Epithelial cell of esophagus (primary cell): Measurements from ENCODE around the gene MICAL3.

Experiments used
- DNase-seq: peaks from one replicate; pipeline ENCODE4 v3.0.0; 2010; ENCODE audit warnings: low read depth
- H3K4me3 ChIP-seq: 2 replicates; pipeline ENCODE4 v1.5.1; 2011; ENCODE audit warnings: mild to moderate bottlenecking, low read length, control low read depth
- TF ChIP-seq, protein P1 (sequence below): IDR thresholded peaks from 2 replicates; pipeline ENCODE4 v1.5.1; 2011; ENCODE audit warnings: low read depth, mild to moderate bottlenecking, low read length, control low read depth, inconsistent platforms; ENCODE audit not compliant: insufficient read depth; ENCODE audit errors: missing control alignments

MICAL3 gene

GRCh38 chr22:17806437-17806836, 217.9 kb downstream of the MICAL3 start:
- TF ChIP-seq, protein P1, sequence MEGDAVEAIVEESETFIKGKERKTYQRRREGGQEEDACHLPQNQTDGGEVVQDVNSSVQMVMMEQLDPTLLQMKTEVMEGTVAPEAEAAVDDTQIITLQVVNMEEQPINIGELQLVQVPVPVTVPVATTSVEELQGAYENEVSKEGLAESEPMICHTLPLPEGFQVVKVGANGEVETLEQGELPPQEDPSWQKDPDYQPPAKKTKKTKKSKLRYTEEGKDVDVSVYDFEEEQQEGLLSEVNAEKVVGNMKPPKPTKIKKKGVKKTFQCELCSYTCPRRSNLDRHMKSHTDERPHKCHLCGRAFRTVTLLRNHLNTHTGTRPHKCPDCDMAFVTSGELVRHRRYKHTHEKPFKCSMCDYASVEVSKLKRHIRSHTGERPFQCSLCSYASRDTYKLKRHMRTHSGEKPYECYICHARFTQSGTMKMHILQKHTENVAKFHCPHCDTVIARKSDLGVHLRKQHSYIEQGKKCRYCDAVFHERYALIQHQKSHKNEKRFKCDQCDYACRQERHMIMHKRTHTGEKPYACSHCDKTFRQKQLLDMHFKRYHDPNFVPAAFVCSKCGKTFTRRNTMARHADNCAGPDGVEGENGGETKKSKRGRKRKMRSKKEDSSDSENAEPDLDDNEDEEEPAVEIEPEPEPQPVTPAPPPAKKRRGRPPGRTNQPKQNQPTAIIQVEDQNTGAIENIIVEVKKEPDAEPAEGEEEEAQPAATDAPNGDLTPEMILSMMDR, result no peak
- no peak for DNase-seq
- H3K4me3 ChIP-seq, result no peak overlapping the region

- TF ChIP-seq, protein P1, result no peak
- DNase-seq, result peak; percentile 19
- H3K4me3 ChIP-seq, result no peak overlapping the region
Observed at GRCh38 chr22:17804331-17805080, 219.9 kb downstream of the MICAL3 start.

DNA sequence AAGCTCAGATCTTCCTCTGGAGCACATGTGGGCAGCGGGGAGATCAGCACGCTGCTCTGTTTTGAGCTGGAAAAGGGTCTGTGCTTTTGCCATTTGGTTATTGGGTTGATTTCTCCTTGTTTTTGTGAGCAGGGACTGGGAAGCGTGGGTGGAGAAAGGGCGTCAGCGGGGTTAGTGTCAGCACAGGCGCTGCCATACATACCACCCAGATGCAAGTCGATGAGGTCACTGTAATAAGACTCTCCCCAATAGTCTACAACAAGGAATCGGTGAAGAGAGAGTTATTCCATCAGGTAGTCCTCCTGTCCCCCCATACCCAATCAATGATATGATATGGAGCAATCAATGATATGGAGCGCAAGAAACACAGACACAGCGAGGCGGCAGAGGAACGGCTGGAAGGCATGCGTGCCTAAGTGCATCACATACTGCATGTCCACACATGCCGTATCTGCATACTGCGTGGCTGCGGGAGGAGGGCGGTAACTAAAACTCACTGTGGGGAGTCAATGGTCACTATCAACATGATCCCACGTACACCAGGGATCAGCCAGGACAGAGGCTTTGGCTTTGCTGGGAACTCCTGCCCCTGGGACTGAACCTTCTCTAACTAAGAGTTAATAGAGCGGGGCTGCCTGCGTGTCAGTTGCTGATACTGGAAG, 220.6 kb downstream of the MICAL3 start:
- no peak overlapping the region for H3K4me3 ChIP-seq

GRCh38 chr22:17802822-17803221, 221.5 kb downstream of the MICAL3 start:
- H3K4me3 ChIP-seq, result no peak overlapping the region
- no peak for DNase-seq
- TF ChIP-seq, protein P1, result no peak

More for the DNA sequence above, 220.6 kb downstream of the MICAL3 start:
- TF ChIP-seq, protein P1, result no peak
- DNase-seq, result peak; percentile 29

DNA sequence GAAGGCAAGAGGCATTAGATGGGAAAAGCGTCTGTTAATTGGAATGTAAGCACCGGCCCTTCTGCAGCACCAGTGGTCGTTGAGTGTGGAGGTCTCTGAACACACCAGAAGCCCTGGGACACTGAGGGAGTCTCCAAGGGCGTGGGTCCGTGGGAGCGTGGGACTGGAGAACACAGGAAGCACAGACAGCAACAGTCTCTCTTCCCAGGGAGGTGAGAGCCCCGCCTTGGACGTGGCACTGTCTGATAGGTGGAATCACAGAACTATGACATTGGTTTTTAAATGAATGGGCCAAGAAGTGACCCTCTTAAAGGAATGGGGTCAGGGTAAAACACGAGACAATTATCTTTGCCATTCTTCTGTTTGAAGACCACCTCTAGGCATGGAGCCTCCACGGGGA, 221.9 kb downstream of the MICAL3 start:
- DNase-seq, result no peak
- TF ChIP-seq, protein P1, result no peak
- no peak overlapping the region for H3K4me3 ChIP-seq

GRCh38 chr22:17797721-17798559, 226.4 kb downstream of the MICAL3 start:
- no peak for DNase-seq
- no peak overlapping the region for H3K4me3 ChIP-seq
- TF ChIP-seq, protein P1, result no peak
